Right lobe of liver (tissue), 4 donors: ENCODE results near the gene MXI1.

ENCODE experiments used
- POLR2A ChIP-seq: fragments of 450-650 bp; IDR thresholded peaks from one replicate; pipeline ENCODE4 v1.6.1; 2017; ENCODE audit warnings: antibody characterized with exemption, mild to moderate bottlenecking
- TF ChIP-seq, protein P1 (sequence below), 4 donors: fragments of 200-600 bp in 3 of 4; fragments of 450-650 bp in 1 of 4; IDR thresholded peaks; one replicate each; pipeline versions ENCODE4 v1.5.1 to v1.8.0; 2016 to 2022; ENCODE audit warnings: antibody characterized with exemption in 4 of 4, mild to moderate bottlenecking in 2 of 4
- donor health status: DM: no; HTN: no; CAD: no.
- donor health status: DM: no; HTN: no; CAD: no.
- donor health status: DM: no; HTN: yes; CAD: no.

DNA sequence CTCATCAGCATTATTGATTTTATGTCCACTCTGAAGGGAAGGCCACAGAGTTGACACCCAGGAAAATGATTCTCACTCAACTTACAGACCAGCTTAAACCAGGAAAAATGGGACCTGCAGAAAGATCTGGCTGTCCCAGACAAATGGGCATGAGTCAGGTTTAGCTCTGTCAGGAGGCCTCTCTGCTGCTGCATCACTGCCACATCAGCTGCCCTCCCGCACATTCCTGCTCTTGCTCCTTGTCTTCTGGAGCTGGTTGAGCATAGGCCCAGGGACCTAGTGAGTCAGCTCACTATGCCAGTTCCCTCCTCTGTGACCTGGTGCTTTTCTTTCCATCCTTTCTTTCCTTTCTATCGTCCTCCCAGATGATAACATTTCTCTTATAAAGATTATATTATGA lies 116.1 kb downstream of the MXI1 start:
- TF ChIP-seq, protein P1, sequence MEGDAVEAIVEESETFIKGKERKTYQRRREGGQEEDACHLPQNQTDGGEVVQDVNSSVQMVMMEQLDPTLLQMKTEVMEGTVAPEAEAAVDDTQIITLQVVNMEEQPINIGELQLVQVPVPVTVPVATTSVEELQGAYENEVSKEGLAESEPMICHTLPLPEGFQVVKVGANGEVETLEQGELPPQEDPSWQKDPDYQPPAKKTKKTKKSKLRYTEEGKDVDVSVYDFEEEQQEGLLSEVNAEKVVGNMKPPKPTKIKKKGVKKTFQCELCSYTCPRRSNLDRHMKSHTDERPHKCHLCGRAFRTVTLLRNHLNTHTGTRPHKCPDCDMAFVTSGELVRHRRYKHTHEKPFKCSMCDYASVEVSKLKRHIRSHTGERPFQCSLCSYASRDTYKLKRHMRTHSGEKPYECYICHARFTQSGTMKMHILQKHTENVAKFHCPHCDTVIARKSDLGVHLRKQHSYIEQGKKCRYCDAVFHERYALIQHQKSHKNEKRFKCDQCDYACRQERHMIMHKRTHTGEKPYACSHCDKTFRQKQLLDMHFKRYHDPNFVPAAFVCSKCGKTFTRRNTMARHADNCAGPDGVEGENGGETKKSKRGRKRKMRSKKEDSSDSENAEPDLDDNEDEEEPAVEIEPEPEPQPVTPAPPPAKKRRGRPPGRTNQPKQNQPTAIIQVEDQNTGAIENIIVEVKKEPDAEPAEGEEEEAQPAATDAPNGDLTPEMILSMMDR (IDR thresholded peaks at IDR 0.05) = no peak
- TF ChIP-seq POLR2A = no peak
